Ascending aorta (tissue), 2 donors: Measurements from ENCODE around the gene SYCN. TPM values are rescaled to one million over a fixed set of nuclear protein-coding genes. Genes with fewer than 3 reads are reported as not detected.

Experiments used
- DNase-seq, 2 donors: peaks; one replicate each; pipeline ENCODE4 v3.0.0-alpha.2; 2019; ENCODE audit warnings: low spot score in 2 of 2
- H3K27ac ChIP-seq, 2 donors: fragments of 200-600 bp; sonication (generic); one replicate each; pipeline ENCODE4 v1.5.1; 2016 to 2017; ENCODE audit warnings: mild to moderate bottlenecking in 1 of 2
- H3K27me3 ChIP-seq: fragments of 200-600 bp; sonication (generic); one replicate; pipeline ENCODE4 v1.5.1; 2017
- H3K36me3 ChIP-seq, 2 donors: fragments of 200-600 bp; sonication (generic); one replicate each; pipeline ENCODE4 v1.5.1; 2016
- H3K4me1 ChIP-seq, 2 donors: fragments of 200-600 bp; sonication (generic); one replicate each; pipeline ENCODE4 v1.5.1; 2016 to 2017; ENCODE audit warnings: mild to moderate bottlenecking in 1 of 2
- H3K4me3 ChIP-seq, 2 donors: fragments of 200-600 bp; sonication (generic); one replicate each; pipeline ENCODE4 v1.5.1; 2016 to 2017; ENCODE audit warnings: mild to moderate bottlenecking in 1 of 2
- H3K9me3 ChIP-seq, 2 donors: fragments of 200-600 bp; sonication (generic); one replicate each; pipeline ENCODE4 v1.5.1; 2016
- intact Hi-C: fragments of 100-400 bp; cut with DNase I; formaldehyde crosslinking; loops from one replicate; pipeline ENCODE4 v1.15.1; 2023
- total RNA-seq: library from RNA; depleted of rRNA; stranded (reverse); fragments of >200 nt; gene quantifications from one replicate; pipeline ENCODE4 v1.1.0, GENCODE V29; 2016
- TF ChIP-seq, protein P1 (sequence below), 3 experiments: fragments of 200-600 bp in 2 of 3; fragments of 450-650 bp in 1 of 3; sonication (generic) in 2 of 3; IDR thresholded peaks; one replicate each; pipeline ENCODE4 v1.5.1; 2016 to 2019; ENCODE audit warnings: antibody characterized with exemption in 3 of 3, mild to moderate bottlenecking in 1 of 3, moderate library complexity in 1 of 3

SYCN gene, protein sequence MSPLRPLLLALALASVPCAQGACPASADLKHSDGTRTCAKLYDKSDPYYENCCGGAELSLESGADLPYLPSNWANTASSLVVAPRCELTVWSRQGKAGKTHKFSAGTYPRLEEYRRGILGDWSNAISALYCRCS
- total RNA-seq: not detected

DNA sequence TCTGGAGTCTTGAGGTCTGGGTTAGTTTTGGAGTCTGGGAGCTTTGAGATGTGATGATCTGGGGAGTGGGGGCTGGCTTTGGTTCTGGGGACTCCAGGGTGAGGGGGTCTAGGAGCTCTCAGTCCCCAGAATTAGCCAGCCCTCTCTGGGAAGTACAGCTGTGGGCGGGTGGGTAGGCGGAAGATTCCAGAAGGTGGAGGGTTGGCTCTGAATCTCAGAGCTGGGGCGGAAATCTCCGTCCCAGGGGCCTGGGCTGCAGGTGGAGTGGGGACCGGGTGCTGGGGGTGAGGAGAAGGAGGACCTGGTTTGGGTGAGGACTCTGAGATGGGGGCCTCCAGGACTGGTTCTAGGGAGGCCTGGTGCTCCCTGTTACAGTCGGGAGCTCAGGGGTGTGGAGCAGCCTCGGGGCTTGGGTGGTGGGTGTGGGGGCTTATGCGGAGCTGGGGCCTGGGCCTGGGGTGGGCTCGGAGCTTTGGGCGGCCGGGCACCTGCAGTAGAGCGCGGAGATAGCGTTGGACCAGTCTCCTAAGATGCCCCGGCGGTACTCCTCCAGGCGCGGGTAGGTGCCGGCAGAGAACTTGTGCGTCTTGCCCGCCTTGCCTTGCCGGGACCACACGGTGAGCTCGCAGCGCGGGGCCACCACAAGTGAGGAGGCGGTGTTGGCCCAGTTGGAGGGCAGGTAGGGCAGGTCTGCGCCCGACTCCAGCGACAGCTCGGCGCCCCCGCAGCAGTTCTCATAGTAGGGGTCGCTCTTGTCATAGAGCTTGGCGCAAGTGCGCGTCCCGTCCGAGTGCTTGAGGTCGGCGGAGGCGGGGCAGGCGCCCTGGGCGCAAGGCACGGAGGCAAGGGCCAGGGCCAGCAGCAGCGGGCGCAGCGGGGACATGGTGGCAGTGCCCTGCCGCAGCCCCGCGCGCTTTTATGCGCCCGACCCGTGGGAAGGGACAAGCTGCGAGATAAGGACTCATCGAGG is at the start of gene SYCN:
Gene SYCN (minus strand): TSS at position 892 of the 970 bp plus-strand sequence. CDS start 9 bp downstream, at position 883.
- no peak for DNase-seq
- no peaks in the 10 kb centered on the region for H3K4me1 ChIP-seq
- intact Hi-C loops: no loop called here
- no peaks in the 10 kb centered on the region for H3K9me3 ChIP-seq
- H3K4me3 ChIP-seq: no peak within 1 kb of the TSS
- TF ChIP-seq, protein P1, sequence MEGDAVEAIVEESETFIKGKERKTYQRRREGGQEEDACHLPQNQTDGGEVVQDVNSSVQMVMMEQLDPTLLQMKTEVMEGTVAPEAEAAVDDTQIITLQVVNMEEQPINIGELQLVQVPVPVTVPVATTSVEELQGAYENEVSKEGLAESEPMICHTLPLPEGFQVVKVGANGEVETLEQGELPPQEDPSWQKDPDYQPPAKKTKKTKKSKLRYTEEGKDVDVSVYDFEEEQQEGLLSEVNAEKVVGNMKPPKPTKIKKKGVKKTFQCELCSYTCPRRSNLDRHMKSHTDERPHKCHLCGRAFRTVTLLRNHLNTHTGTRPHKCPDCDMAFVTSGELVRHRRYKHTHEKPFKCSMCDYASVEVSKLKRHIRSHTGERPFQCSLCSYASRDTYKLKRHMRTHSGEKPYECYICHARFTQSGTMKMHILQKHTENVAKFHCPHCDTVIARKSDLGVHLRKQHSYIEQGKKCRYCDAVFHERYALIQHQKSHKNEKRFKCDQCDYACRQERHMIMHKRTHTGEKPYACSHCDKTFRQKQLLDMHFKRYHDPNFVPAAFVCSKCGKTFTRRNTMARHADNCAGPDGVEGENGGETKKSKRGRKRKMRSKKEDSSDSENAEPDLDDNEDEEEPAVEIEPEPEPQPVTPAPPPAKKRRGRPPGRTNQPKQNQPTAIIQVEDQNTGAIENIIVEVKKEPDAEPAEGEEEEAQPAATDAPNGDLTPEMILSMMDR (IDR thresholded peaks at IDR 0.05): no peak
- peaks cover 8% of the 10 kb centered on the region for H3K27me3 ChIP-seq
- no peak within 1 kb of the TSS for H3K27ac ChIP-seq
- no peaks in the 10 kb centered on the region for H3K36me3 ChIP-seq

- H3K27me3 ChIP-seq: peaks cover 2% of the 10 kb centered on the region
- TF ChIP-seq, protein P1 (IDR thresholded peaks at IDR 0.05): no peak
- no peak for DNase-seq
Observed at GRCh38 chr19:39253374-39254149, 49.5 kb upstream of the SYCN start.

DNA sequence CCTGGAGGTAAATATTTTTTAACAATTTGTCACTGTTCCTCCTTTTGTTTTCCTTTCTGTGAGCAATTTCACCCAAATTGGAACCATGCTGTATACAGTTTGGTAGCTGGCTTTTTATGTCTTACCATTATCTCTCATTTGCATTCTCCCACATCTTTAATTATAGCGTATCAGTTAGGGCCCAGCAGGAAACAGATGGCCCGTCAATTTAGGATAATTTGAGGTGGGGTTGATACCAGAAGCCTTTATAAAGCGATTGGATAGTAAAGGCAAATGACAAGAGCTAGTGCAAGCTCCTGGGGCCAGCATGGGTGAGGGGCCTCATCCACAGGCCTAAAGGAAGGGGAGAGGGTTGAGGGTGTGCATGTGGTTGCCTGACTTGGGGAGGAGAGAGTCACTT is 48.4 kb upstream of the SYCN start:
- TF ChIP-seq, protein P1 (IDR thresholded peaks at IDR 0.05): no peak
- DNase-seq: no peak
- no peaks in the 10 kb centered on the region for H3K4me1 ChIP-seq
- intact Hi-C loops: no loop called here
- no peak overlapping the region for H3K4me3 ChIP-seq
- no peak overlapping the region for H3K27ac ChIP-seq
- no peaks in the 10 kb centered on the region for H3K36me3 ChIP-seq
- H3K27me3 ChIP-seq: peaks cover 12% of the 10 kb centered on the region
- no peaks in the 10 kb centered on the region for H3K9me3 ChIP-seq

More at GRCh38 chr19:39253374-39254149, 49.5 kb upstream of the SYCN start:
- H3K4me1 ChIP-seq: no peaks in the 10 kb centered on the region
- intact Hi-C loops: no loop called here
- no peaks in the 10 kb centered on the region for H3K36me3 ChIP-seq
- no peak overlapping the region for H3K4me3 ChIP-seq
- H3K9me3 ChIP-seq: no peaks in the 10 kb centered on the region
- H3K27ac ChIP-seq: no peak overlapping the region

DNA sequence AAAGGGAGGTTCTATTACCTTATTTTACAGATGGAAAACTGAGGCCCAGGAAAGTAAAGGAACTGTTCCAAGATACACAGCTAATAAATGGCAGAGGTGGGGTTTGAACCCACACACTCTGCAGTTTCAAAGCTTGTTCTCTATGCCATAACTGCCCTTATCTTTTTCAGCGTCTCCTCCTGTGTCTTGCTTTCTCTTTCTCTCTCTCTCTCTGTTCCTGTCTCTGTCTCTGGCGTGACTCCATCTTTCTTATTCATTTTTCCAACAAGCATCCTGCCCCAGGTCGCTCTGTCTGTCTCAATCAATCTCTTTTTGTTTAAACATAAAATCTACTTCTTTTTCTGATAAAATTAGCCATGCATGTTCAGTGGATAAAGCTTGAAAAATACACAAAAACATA is 47.8 kb upstream of the SYCN start:
- no peak overlapping the region for H3K4me3 ChIP-seq
- peaks cover 12% of the 10 kb centered on the region for H3K27me3 ChIP-seq
- no peak overlapping the region for H3K27ac ChIP-seq
- intact Hi-C loops: no loop called here
- no peaks in the 10 kb centered on the region for H3K36me3 ChIP-seq
- DNase-seq: no peak
- H3K9me3 ChIP-seq: no peaks in the 10 kb centered on the region
- no peaks in the 10 kb centered on the region for H3K4me1 ChIP-seq
- TF ChIP-seq, protein P1 (IDR thresholded peaks at IDR 0.05): no peak

- H3K36me3 ChIP-seq: no peaks in the 10 kb centered on the region
- no peaks in the 10 kb centered on the region for H3K9me3 ChIP-seq
- intact Hi-C loops: no loop called here
- TF ChIP-seq, protein P1 (IDR thresholded peaks at IDR 0.05): no peak
- peaks cover 12% of the 10 kb centered on the region for H3K27me3 ChIP-seq
- H3K4me1 ChIP-seq: no peaks in the 10 kb centered on the region
- no peak overlapping the region for H3K4me3 ChIP-seq
- no peak for DNase-seq
- H3K27ac ChIP-seq: no peak overlapping the region
Observed at GRCh38 chr19:39251081-39251480, 47.0 kb upstream of the SYCN start.
